Upper lobe of right lung (tissue), 1 donor: ENCODE results near the gene PLEKHJ1. TPM values are rescaled to one million over a fixed set of nuclear protein-coding genes. Genes with fewer than 3 reads are reported as not detected.
A peak's percentile ranks its signal among the peaks of the same experiment; 100 is the strongest.

Experiments
- ATAC-seq: fragments of 200-7000 bp; cut with Tn5 transposase; one replicate; pipeline ENCODE4 v1.9.1; 2020; ENCODE audit warnings: mild to moderate bottlenecking, moderate library complexity
- DNase-seq: peaks from one replicate; pipeline ENCODE4 v3.0.0-alpha.2; 2020
- H3K27ac ChIP-seq: fragments of 200-600 bp; one replicate; pipeline ENCODE4 v1.8.0; 2022
- H3K27me3 ChIP-seq: fragments of 200-600 bp; one replicate; pipeline ENCODE4 v1.8.0; 2022; ENCODE audit warnings: mild to moderate bottlenecking
- H3K36me3 ChIP-seq: fragments of 200-600 bp; one replicate; pipeline ENCODE4 v1.8.0; 2022
- H3K4me1 ChIP-seq: fragments of 200-600 bp; one replicate; pipeline ENCODE4 v1.8.0; 2022
- H3K4me3 ChIP-seq: fragments of 200-600 bp; one replicate; pipeline ENCODE4 v1.8.0; 2022; ENCODE audit warnings: mild to moderate bottlenecking
- H3K9me3 ChIP-seq: fragments of 200-600 bp; one replicate; pipeline ENCODE4 v1.8.0; 2022
- intact Hi-C: fragments of 100-400 bp; cut with DNase I; formaldehyde crosslinking; loops from one replicate; pipeline ENCODE4 v1.11.0; 2022
- total RNA-seq: library from RNA; stranded (reverse); fragmentation: NEBNext Ultra II Directional; extraction: Animal tissue kit (Norgen Biotek cat#: 25700); gene quantifications from one replicate; pipeline ENCODE4 v1.2.1, GENCODE V29; 2021
- TF ChIP-seq, protein P1 (sequence below): fragments of 200-600 bp; IDR thresholded peaks from one replicate; pipeline ENCODE4 v1.8.0; 2022; ENCODE audit warnings: antibody characterized with exemption
- donor health status: DM: no; HTN: yes; CAD: no; lungs with severe emphysema.

PLEKHJ1 gene
- total RNA-seq, 1 donor from 2014 or later: 54.6 TPM

DNA sequence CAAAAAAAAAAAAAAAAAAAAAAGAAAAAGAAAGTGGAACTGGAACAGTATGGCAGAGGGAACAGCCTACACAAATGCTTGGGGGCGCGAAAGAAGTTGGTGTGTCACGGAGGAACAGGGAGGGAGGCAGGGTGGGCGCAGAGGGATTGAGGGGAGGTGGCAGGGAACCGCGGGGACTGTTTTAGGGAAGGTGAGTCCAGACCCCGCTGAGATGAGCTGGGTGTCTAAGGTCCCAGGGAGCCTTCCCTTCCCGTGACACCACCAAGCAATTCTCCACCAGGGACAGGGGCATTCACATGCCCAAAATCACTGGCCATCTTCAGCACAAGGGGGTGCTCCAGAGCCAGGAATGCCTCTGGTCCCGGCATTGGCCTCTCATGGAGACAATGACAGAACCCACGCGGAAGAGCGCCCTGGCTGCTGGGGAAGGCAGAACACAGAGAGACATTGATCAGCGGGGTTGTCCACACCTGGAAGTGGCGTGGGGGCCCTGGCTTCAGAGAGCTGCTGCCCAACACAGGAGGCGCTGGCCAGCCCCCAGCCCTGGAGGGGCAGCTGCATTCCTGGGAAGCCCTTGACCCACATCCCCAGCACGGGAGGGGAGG, 38.9 kb upstream of the PLEKHJ1 start:
- peak; percentile 54 for ATAC-seq
- TF ChIP-seq, protein P1, sequence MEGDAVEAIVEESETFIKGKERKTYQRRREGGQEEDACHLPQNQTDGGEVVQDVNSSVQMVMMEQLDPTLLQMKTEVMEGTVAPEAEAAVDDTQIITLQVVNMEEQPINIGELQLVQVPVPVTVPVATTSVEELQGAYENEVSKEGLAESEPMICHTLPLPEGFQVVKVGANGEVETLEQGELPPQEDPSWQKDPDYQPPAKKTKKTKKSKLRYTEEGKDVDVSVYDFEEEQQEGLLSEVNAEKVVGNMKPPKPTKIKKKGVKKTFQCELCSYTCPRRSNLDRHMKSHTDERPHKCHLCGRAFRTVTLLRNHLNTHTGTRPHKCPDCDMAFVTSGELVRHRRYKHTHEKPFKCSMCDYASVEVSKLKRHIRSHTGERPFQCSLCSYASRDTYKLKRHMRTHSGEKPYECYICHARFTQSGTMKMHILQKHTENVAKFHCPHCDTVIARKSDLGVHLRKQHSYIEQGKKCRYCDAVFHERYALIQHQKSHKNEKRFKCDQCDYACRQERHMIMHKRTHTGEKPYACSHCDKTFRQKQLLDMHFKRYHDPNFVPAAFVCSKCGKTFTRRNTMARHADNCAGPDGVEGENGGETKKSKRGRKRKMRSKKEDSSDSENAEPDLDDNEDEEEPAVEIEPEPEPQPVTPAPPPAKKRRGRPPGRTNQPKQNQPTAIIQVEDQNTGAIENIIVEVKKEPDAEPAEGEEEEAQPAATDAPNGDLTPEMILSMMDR: peak; percentile 54
- Histone ChIP-seq H3K27me3 (no peaks in the 10 kb centered on the region), H3K4me3 (no peak overlapping the region), H3K9me3 (no peaks in the 10 kb centered on the region), H3K4me1 (peaks cover 42% of the 10 kb centered on the region), H3K36me3 (peaks cover 25% of the 10 kb centered on the region), H3K27ac (no peak overlapping the region)
- intact Hi-C loops: loop anchor here (5.0 kb wide), 1 partner anchor 38 kb away; the partner anchor contains the start of genes PLEKHJ1 and SF3A2
- DNase-seq: peak; percentile 82

DNA sequence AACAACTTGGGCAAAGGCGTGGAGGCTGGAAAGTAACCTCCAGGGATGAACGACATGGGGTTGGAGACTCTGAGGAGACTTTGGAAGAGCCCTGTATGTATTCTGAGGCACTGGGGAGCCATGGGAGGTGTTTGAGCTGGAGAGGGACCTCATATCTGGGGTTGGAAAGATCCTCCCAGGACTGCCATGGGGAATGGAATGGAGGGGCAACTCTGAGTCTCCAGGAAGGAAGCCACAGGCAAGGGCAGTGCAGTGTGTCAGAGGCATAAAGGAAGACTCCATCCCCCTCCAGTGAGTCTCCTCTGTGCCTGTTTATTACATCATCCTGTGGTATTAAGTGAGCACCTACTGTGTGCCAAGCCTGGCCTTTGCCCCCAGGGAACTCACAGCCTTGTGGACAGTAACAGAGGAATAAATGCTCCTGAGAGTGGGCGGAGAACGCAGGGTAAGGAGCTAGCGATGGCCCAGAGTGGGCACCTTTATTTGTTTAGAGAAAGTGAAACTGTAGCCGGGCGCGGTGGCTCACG, 38.1 kb upstream of the PLEKHJ1 start:
- TF ChIP-seq, protein P1: no peak
- H3K9me3 ChIP-seq: no peaks in the 10 kb centered on the region
- intact Hi-C loops: loop anchor here (5.0 kb wide), 1 partner anchor 37 kb away; the partner anchor contains the start of genes PLEKHJ1 and SF3A2
- peaks cover 42% of the 10 kb centered on the region for H3K4me1 ChIP-seq
- H3K27me3 ChIP-seq: no peaks in the 10 kb centered on the region
- H3K4me3 ChIP-seq: peak overlapping the region; percentile 36
- no peak for DNase-seq
- peaks cover 25% of the 10 kb centered on the region for H3K36me3 ChIP-seq
- no peak for ATAC-seq
- peak overlapping the region; percentile 72 for H3K27ac ChIP-seq

DNA sequence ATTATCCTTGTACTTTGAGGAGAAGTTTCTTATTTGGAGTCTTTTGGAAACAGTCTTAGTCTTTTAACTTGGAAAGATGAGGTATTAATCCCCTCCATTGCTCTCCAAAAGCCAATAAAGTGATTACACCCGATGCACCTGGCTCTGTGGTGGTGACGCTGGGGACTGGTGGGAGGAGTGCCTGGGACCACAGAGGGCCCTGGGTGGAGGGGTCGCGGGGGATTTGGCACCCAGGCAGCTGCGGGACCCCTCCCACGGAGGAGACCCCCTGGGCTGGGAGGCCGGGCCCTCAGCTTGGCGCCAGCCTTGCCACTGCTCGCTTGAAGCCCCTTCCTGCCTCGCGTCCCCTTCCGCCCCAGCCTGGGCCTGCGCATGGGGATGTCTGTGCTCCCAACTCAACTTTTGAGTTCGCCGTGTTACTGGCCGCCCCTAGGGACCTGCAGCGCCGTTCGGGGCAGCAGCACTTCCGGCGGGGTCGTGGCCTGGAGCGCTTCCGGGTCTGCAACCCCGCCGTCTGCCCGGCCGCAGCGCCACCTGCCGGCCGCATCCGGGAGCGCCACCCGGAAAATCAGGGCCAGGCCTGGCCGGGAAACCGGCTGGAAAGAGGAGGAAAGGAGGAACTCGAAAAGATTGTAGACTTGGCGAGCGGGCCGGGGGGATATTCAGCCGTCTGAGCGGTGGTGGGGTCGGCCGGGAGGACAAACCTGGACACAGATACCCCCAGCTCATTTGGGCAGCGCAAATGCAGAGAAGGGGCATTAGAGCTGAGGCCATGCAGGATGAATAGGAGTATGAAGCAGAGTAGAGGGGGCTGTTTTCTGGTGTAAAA, 37.4 kb upstream of the PLEKHJ1 start:
- Histone ChIP-seq H3K4me1 (peaks cover 44% of the 10 kb centered on the region), H3K27me3 (no peaks in the 10 kb centered on the region), H3K36me3 (peaks cover 25% of the 10 kb centered on the region), H3K9me3 (no peaks in the 10 kb centered on the region), H3K27ac (peak overlapping the region; percentile 72), H3K4me3 (peak overlapping the region; percentile 36)
- DNase-seq (peak; percentile 89), ATAC-seq (peak; percentile 43)
- intact Hi-C loops: loop anchor here (5.0 kb wide), 1 partner anchor 36 kb away; the partner anchor contains the start of genes PLEKHJ1 and SF3A2
- TF ChIP-seq, protein P1: peak; percentile 96

DNA sequence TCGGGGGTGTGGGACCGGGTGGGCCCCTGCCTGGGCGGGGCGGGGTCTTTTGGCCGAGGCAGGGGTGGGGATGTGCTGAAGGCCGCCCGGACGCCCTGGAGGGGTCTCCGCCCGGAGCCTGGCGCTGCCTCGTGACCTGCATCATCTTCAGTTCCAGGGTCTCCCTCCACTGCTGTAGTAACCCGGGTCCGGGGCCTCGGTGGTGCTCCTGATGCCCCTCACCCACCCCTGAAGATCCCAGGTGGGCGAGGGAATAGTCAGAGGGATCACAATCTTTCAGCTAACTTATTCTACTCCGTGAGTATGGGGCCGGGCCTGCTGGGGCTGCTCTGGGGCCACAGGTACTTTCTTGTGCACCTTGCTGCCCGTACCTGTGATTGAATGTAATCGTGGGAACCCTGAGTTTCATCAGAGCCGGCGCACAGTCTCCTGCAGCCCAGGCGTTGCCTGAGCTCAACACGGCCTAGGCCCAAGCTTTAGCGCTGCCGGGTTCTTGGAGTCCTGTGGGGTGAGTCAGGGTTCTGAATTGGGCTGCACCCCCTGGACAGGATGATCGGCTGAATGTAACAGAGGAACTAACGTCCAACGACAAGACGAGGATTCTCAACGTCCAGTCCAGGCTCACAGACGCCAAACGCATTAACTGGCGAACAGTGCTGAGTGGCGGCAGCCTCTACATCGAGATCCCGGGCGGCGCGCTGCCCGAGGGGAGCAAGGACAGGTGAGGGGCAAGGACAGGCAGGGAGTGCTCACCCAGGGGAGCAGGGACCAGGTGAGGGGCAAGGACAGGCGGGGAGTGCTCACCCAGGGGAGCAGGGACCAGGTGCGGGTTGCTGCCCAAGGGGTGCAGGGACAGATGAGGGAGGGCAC, 35.3 kb upstream of the PLEKHJ1 start:
- peak overlapping the region; percentile 100 for H3K4me3 ChIP-seq
- TF ChIP-seq, protein P1: no peak
- H3K36me3 ChIP-seq: peaks cover 25% of the 10 kb centered on the region
- intact Hi-C loops: loop anchor here (5.0 kb wide), 1 partner anchor 34 kb away; the partner anchor contains the start of genes PLEKHJ1 and SF3A2
- DNase-seq (peak; percentile 67), ATAC-seq (no peak)
- H3K4me1 ChIP-seq: peaks cover 59% of the 10 kb centered on the region
- H3K27me3 ChIP-seq: no peaks in the 10 kb centered on the region
- H3K27ac ChIP-seq: peak overlapping the region; percentile 98
- no peaks in the 10 kb centered on the region for H3K9me3 ChIP-seq
